ENCODE measurements around the gene TBC1D8. TPM values are rescaled to one million over a fixed set of nuclear protein-coding genes. Genes with fewer than 3 reads are reported as not detected.
"Not testable (repeated sequence)": the region's sequence is repeated elsewhere in the genome, so short reads cannot be mapped to it uniquely, and the experiment has no call there.

Gene TBC1D8
- total RNA-seq, 1 donor from 2014 or later, result 62.4 TPM

DNA sequence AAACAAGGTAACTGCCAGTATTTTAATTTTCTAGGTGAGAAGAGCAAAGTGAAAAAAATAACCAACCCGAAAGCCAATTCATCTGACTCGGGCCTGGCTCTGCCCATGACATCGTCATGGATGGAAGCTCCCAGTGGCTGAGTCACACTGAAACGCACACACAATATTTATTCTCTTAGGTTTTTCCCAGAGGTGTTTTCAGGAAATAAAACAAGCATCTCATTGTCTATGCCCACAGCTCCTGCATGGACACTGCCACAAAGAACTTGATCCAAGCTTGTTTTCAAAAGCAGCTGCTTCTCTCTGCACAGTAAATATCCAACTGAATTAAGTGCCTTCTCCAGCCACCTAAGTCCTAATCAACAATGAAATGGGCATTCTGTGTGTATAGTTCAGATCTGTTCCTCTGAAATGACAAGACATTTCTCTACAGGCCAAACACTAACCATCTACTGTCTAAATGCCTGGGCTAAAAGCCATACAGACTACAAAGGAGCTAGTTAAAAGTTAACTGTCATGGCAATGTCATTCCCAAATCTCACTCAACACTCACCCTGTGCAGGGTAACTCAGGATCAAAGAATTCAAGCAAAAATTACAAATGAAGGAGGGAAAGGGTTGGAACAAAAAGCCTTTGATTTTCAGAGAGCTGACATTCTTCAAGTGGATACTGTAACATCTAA lies 86.2 kb downstream of the TBC1D8 start:
- DNase-seq (ENCODE audit: low read depth in 2 of 2), result peak; percentile 91 to 94

DNA sequence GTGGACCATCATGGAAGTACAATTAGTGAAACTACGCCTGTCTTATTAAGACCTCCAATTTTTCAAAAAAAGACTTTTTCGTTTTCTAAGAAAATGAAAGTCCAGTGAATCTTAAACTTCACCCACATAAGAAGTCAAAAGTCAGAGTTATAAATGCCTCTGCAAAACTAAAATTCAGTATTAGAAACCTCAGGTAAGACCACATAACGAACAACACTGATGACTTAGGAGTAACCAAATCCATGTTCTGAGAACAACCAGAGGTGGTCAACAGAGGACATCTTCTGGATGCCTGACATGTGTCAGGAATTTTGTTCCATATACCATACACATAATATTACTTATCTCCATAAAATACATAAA lies 86.7 kb downstream of the TBC1D8 start:
- no peak for DNase-seq (ENCODE audit: low read depth in 2 of 2)

DNA sequence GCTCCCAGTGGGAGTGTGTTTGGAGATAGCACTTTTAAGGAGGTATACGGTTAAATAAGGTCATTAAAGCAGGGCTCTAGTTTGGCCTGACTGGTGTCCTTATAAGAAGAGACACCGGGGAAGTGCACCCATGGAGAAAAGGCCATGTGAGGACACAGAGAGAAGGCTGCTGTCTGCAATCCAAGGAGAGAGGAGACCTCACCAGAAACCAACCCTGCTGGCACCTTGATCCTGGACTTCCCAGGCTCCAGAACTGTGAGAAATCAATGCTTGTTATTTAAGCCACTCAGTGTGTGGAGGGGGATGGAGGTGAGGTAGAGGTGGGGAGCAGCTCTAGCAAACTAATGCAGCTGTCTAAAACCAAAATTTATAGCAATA lies 87.1 kb downstream of the TBC1D8 start:
- DNase-seq (ENCODE audit: low read depth in 2 of 2), result no peak

DNA sequence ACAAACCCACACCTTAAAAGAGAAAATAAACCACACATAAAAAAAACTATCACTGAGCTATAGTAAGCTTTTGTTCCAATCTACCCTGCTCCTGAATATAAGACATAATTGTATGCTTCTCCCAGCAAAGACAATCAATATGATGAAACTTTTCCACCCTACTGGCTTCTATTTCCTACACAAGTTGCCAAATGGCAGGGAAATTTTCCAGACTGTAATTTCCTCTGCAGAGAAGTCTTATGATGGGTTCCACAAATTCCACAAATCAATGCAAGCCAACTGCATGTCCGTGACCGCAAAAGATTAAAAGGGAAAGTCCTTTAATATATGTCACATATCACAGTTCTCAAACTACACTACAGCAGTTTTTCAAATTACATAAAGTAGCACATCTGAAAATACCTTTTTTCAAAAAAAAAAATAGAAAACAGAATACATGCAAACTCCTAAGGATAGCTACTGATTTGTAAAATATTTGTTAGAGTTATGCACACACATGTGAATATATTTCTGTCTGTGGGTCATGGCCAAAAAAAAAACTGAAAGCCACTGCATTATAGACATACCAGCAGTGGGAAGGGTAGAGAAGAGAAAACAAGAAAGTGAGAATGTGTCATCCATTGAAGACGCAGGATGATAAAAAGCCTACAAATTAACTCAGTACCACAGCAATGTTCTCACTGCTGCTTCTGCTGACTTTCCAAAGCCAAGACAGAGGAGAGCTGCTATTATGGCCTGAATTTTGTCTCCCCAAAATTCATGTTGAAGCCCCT lies 87.6 kb downstream of the TBC1D8 start:
- DNase-seq (ENCODE audit: low read depth in 2 of 2), result peak; percentile 98 to 99

DNA sequence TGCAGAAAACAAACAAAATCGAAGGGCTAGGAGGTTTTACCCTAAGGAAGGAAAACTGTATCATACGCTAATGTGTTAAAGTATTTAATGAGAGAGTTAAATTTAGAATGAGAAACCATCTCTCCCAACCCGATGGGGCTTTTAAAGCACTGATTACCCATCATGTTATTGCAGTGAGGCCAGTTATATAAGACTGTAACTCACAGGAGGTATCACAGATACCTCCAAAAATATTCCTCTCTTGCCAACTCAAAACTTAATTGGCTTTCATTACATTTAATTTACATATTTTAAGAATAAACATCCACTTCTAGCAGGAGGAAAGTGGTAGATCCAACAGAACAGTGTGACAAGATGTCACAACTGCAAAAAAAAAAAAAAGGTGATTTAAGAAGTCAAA lies 92.8 kb downstream of the TBC1D8 start:
- DNase-seq (ENCODE audit: low read depth in 2 of 2), result no peak

DNA sequence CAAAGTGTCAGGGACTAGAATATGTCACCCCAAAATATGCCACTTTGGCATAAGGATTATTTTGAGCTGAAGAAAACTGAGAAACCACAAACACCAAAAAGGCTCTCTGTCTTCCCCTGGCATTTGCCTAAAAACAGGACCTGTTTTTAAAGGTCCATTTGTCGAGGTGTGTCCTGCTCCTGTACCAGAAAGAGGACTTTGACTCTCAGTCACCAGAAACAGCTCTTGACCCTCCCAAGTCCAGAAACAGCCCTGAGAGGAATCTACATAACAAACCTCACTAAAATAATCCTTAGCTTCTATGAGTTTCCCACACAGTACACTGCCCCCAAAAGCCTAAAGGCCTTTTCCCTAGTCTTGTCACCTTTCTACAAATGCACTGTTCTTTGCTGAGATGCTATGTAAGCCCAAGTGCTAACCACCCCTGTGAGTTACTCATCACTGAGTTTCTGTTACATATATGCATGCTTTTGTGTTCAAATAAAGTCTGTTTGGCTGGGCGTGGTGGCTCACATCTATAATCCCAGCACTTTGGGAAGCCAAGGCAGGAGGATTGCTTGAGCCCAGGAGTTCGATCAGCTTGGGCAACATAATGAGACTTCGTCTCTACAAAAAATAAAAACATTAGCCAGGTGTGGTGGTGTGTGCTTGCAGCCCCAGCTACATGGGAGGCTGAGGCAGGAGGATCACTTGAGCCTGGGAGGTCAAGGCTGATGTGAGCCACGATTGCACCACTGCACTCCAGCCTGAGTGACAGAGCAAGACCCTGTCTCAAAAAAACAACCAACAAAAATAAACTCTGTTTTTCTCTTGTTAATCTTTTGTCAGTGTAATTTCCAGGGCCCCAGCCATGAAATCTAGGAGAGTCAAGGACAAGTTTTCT lies 93.9 kb downstream of the TBC1D8 start:
- DNase-seq (ENCODE audit: low read depth in 2 of 2), result no peak

DNA sequence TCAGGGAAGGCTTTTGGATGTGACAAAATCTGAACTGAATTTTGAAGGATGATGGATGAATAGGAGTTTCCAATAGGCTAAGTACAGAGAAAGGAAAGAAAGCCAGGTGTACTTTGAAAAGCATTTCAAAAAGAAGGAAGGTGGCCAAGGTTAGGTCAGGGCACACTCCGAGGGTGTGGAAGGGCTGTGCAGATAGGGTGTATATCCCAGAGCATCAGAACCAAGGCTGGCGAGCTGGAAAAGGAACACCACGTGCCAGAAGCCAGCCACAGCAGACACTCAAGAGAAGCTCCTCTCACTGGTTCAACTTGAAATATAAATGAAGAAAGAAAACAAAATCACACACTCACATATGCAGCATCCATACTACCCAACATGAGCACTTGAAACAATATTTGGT lies 98.1 kb downstream of the TBC1D8 start:
- DNase-seq (ENCODE audit: low read depth in 2 of 2), result no peak

DNA sequence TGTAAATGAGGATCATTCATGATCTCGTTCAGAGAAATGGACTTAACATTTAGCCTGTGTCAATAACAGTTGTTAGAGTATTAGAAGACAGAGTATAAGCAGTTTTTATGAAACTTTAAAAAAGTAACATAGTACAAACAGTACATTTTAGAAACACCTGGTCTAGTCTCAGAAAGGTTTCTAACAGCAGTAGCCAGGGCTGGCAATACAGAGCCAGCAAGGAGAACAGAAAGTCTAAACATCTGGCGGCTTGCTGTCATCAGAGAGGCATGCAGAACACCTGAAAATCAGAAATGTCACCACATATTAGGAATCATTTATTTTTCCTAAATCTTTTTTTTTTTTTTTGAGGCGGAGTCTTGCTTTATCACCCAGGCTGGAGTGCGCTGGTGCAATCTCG lies 99.0 kb downstream of the TBC1D8 start:
- no peak for DNase-seq (ENCODE audit: low read depth in 2 of 2)

DNA sequence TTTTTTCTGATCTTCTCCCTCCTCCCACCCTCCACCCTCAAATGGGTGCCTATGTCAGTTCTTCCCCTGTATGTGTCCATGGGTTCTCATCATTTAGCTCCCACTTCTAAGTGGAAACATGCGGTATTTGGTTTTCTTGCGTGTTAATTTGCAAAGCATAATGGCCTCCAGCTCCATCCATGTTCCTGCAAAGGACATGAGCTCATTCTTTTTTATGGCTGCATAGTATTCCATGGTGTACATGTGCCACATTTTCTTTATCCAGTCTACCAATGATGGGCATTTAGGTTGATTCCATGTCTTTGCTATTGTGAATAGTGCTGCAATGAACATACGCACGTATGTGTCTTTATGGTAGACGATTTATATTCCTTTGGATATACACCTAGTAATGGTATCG lies 100.3 kb downstream of the TBC1D8 start:
- not testable (repeated sequence) for DNase-seq (ENCODE audit: low read depth in 2 of 2)

DNA sequence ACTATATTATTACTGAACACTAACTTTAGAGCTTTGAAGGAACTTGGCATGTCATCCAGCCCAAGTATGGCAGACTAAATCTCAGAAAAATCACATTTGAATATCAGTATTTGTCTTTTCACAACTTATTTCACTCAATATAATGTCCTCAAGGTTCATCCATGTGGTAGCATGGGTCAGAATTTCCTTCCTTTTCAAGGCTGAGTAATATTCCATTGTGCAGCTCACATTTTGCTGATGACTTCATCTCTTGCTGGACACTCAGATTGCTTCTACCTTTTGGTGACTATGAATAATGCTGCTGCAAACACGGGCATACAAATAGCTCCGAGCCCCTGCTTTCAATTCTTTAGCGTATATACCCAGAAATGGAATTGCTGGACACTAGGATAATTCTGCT lies 102.4 kb downstream of the TBC1D8 start:
- DNase-seq (ENCODE audit: low read depth in 2 of 2), result no peak

DNA sequence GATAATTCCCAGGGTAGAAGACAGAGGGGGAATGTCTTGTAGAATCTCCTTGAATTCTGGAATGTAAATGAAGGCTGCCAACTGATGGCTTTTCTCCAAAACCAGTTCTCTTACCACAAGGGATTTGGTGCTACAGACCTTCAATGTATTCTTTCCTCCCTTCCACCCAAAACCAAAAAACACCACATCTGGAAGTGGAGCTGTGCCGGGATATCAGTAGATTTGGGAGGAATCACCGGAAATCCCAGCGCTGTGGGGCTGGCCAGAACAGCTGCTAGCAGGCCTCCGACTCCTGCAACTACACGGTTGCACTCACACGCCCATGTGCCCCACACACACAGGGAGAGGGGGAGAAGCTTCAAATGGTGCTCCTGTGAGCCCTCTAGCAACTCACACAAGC lies 103.4 kb downstream of the TBC1D8 start:
- DNase-seq (ENCODE audit: low read depth in 2 of 2), result no peak

DNA sequence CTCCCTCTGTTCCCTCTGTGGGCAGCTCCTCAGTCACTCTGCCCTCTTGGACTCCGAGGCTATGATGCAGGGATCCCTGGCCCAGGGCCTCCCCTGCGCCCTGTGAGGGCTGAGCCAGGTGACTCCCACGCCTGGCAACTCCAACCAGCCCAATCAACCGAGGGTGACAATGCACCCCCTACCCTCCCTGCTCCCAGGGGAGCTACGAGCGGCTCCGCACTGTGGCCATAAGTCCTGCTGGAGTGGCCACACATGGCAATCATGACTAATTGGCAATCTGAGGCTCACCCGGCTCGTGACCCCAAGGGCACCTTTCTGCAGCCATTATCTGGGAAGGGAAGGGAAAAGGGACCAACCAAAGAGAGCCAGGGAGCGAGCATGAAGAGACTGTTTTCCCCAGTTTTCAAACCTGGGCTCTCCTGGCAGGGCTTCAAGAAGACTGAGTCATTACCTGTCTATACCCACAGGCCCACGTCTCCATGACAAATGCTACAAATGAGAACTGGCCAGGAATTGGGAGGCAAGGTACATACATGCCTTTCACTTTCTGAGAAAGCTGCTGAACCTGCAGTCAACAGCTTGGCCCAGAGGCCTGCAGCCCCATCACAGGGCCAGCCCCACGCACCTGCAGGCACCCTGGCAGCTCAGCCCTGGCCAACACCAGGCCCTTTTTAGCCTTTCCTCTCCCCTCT lies 104.0 kb downstream of the TBC1D8 start:
- DNase-seq (ENCODE audit: low read depth in 2 of 2), result peak; percentile 66 to 93

DNA sequence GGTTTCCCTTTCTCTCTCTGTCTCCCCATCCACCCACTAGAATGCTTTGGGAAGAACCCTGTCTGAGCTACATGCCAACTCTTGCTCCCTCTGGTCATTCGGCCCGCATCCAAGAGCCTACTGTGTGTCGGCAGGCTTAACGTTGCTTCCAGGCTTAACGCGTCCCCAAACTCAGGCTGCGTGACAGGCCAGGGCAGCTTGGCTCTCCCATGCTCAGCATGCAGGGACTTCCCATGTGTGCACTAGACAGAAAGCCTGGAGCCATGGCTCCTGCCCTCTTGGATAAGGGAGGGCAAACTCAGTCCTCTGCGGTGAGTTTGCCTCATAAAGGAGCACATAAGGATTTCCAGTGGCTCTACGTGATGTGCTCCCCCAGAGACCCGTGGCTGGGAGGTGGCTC lies 105.9 kb downstream of the TBC1D8 start:
- DNase-seq (ENCODE audit: low read depth in 2 of 2), result no peak

DNA sequence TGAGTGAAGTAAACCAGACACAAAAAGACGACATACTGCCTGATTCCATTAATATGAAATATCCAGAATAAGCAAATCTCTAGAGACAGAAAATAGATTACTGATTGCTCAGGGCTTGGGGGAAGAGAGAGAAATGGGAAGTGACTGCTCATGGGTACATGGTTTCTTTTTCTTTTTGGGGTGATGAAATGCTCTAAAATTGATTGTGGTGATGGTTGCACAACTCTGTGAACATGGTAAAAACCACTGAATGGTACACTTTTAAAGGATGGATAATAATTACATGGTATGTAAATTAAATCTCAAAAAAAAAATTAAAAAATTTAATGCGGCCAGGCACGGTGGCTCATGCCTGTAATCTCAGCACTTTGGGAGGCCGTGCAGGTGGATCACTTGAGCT lies 109.8 kb downstream of the TBC1D8 start:
- DNase-seq (ENCODE audit: low read depth in 2 of 2), result no peak

DNA sequence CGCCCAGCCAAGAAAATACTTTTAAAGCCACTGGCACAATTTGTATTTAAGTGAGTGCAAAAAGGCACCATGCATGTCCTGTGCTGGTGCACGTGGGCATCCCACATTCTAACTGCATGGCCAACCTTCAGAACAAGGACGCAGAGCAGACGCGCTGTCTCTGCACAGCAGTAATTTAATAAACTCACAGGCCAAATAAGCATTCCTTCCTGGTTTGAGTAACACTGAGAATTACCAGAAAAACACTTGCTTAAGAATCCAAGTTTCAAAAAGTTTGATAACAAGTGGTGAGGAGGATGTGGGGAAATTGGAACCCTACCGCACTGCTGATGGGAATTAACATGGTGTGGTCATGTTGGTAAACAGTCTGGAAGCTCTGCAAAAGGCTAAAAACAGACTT lies 110.4 kb downstream of the TBC1D8 start:
- DNase-seq (ENCODE audit: low read depth in 2 of 2), result no peak

DNA sequence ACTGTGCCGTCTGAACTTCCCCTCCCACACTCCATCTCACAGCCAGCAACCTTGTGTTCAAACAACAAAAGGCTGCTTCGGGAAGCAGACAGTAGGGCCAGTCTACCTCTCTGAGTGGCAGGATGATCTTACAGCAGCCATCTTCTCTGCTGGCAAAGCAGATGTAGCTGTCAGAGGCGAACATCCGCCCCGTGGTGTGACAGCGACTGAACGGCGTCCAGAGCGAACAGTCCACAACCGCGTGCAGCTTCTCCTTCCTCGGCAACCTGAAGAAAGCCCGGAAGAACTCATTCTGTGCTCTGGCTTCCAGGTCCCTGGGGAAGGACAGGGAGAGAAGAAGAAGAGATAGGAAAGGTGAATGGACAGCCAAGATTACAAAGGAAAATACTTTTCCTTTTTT lies 111.1 kb downstream of the TBC1D8 start:
- no peak for DNase-seq (ENCODE audit: low read depth in 2 of 2)

DNA sequence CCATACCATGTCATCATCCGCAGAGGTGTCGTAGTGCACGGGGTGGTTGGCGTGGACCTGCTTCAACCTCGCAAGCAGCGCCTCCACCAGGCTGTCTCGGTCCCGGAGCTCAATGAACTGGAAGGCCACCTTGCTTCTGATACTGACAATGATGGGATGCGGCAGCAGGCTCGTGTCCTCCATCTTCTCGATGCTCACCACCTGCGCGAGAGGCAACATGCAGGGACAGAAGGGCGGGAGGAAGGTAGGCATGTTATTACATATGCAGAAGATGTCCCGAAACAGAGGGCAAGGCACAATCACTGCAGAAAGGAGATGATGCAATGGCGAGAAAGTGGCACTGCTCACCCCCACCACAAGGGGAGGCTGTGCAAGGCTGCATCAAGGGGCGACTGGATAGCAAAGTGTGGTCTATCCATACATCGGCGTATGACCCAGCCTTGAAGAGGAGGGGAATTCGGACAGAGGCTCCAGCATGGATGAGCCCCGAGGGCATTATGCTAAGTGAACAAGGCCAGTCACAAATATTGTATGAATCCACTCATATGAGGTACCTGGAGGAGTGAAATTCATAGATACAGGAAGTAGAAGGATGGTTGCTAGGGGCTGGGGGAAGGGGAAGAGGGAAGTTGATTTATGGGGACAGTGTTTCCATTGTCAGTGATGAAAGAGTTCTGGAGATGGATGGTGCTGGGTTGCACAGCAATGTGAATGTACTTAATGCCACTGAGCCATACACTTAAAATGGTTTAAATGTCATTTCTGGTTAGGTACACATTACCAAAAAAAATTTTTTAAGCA lies 112.5 kb downstream of the TBC1D8 start:
- peak in 1 of 2 donors; percentile 54 for DNase-seq (ENCODE audit: low read depth in 2 of 2)

DNA sequence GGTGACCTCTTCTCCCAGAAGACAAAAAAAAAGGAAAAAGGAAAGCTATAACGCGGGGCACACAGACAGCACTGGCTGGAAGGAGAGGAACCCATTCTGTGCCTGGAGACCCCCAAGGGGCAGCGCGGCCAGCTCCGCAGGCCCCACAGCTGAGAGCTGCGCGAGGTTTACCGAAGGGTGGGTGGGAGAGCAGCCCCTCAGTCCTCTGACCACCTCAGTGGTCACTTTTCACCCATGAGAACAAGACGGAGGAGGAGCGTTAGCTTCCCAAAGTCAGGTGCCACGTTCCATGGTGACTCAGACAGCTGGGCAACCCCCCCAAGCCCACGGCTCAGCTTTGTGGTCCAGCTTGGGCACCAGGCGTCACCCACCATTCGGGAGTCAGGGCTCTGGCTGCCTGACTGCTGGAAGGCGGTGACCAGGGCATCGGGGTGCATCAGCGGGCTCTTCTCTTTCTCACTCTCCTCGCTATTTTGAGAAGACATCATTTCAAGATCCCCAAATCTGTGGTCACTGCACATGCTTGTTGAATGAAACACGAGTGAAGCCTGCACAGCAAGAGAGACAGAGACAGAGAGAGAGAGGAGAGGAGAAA lies 113.9 kb downstream of the TBC1D8 start:
- no peak for DNase-seq (ENCODE audit: low read depth in 2 of 2)

DNA sequence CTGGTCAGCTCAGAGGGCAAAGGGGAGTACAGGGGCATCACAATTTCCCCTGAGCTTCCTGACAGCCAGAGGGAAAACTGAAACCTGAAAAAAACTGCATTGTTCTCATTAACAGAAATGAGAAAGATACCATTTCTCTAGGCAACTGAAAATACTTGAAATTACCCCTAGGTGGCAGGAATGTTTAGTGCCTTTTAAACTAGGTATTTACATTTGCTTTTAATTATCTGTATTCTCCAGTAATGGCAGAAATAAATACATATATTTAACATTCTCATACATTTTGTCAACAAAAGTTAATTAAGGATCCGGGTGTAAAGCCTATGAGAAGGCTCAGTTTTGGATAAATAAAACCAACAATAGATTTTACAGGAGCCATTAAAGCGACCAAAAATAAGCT lies 114.6 kb downstream of the TBC1D8 start:
- DNase-seq (ENCODE audit: low read depth in 2 of 2), result peak; percentile 17 to 43

DNA sequence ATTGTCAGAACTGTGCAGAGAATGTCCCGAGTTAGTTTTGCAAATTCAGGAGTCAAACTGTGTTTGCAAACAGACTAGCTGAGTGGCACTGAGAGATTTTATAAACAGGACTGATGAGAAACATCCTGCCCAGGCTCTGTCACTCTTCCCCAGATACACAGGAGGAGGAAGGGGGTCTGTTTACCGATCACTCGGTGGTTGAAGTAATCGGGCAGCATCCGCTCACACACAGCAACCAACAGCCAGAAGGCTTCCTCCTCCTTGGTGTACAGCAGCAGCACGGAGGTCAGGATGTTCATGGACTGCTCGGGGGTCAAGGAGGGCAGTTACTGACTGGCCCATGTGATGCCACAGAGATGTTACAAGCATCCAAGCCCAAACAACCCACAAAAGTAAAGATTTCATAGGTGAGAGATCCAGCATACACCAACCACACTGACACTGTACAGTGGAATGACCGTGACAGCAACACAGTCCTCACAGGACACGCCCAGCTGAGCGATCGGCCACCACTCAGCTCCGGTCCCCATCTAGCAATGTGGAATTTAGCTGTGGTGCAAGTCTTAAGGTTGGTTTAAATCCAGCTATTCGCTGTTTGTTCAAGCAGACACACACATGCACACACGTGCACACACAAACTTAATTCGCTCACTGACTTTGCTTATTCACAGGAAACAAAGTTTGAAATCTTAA lies 119.0 kb downstream of the TBC1D8 start:
- DNase-seq (ENCODE audit: low read depth in 2 of 2), result no peak
